SK-N-SH treated with all-trans-retinoic acid at 6 μM for 48 hours (cell line): ENCODE data around the gene CCDC80.

Experiments used
- ARNTL ChIP-seq: fragments of 450-650 bp; formaldehyde crosslinking; IDR thresholded peaks from 2 replicates; pipeline ENCODE4 v1.5.0; 2020; ENCODE audit warnings: low read depth, mild to moderate bottlenecking, moderate library complexity, borderline replicate concordance
- ESRRG ChIP-seq: fragments of 250-450 bp; sonication (Bioruptor Pico); IDR thresholded peaks from 2 replicates; pipeline ENCODE4 v1.6.1; 2021; ENCODE audit warnings: mild to moderate bottlenecking
- PATZ1 ChIP-seq: fragments of 250-450 bp; sonication (Bioruptor Pico); IDR thresholded peaks from 2 replicates; pipeline ENCODE4 v1.8.0; 2020; ENCODE audit warnings: mild to moderate bottlenecking, moderate library complexity, borderline replicate concordance
- SNAI2 ChIP-seq: fragments of 250-450 bp; sonication (Bioruptor Pico); IDR thresholded peaks from 2 replicates; pipeline ENCODE4 v1.5.0; 2020; ENCODE audit warnings: mild to moderate bottlenecking, moderate library complexity
- TOX ChIP-seq: fragments of 250-450 bp; sonication (Bioruptor Pico); IDR thresholded peaks from 2 replicates; pipeline ENCODE4 v1.8.0; 2021; ENCODE audit warnings: mild to moderate bottlenecking, moderate library complexity, borderline replicate concordance
- TF ChIP-seq, protein P1 (sequence below): fragments of 250-450 bp; sonication (Bioruptor Pico); IDR thresholded peaks from 2 replicates; pipeline ENCODE4 v1.5.0; 2020; ENCODE audit warnings: mild to moderate bottlenecking, moderate library complexity

- no peak for TF ChIP-seq TOX (CRISPR knock-in tag)
- no peak for TF ChIP-seq SNAI2 (CRISPR knock-in tag)
- TF ChIP-seq ARNTL (CRISPR knock-in tag) = no peak
- no peak for TF ChIP-seq PATZ1 (CRISPR knock-in tag)
- no peak for TF ChIP-seq ESRRG (CRISPR knock-in tag)
- TF ChIP-seq, protein P1, sequence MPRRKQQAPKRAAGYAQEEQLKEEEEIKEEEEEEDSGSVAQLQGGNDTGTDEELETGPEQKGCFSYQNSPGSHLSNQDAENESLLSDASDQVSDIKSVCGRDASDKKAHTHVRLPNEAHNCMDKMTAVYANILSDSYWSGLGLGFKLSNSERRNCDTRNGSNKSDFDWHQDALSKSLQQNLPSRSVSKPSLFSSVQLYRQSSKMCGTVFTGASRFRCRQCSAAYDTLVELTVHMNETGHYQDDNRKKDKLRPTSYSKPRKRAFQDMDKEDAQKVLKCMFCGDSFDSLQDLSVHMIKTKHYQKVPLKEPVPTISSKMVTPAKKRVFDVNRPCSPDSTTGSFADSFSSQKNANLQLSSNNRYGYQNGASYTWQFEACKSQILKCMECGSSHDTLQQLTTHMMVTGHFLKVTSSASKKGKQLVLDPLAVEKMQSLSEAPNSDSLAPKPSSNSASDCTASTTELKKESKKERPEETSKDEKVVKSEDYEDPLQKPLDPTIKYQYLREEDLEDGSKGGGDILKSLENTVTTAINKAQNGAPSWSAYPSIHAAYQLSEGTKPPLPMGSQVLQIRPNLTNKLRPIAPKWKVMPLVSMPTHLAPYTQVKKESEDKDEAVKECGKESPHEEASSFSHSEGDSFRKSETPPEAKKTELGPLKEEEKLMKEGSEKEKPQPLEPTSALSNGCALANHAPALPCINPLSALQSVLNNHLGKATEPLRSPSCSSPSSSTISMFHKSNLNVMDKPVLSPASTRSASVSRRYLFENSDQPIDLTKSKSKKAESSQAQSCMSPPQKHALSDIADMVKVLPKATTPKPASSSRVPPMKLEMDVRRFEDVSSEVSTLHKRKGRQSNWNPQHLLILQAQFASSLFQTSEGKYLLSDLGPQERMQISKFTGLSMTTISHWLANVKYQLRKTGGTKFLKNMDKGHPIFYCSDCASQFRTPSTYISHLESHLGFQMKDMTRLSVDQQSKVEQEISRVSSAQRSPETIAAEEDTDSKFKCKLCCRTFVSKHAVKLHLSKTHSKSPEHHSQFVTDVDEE (CRISPR knock-in tag) = no peak
These were observed 40.9 kb upstream of the CCDC80 start for GRCh38 chr3:112681822-112682325.
